ENCODE results near the gene TAPT1. TPM values are rescaled to one million over a fixed set of nuclear protein-coding genes. Genes with fewer than 3 reads are reported as not detected.

Gene TAPT1
- total and polyA plus RNA-seq, 2 donors (not counting 1 experiment from before 2014, with no cell fraction given) = 58.4 to 76.0 TPM

GRCh38 chr4:16118090-16118489, 108.2 kb downstream of the TAPT1 start:
- POLR2A ChIA-PET = no interaction called here

GRCh38 chr4:16117164-16117563, 109.1 kb downstream of the TAPT1 start:
- H3K4me3 ChIP-seq (ENCODE audit: control extremely low read depth in 1 of 5, extremely low read depth in 1 of 5, insufficient read depth in 1 of 5, low read depth in 2 of 5, low read length in 4 of 5) = no peak overlapping the region
- no peaks in the 10 kb centered on the region for H3K27me3 ChIP-seq (replicated peaks in 1 of 4; ENCODE audit: control extremely low read depth in 1 of 4, control insufficient read depth in 3 of 4, insufficient read depth in 4 of 4, low read length in 3 of 4)
- intact Hi-C loops (cut with micrococcal nuclease) = no loop called here
- ATAC-seq (ENCODE audit: low read depth) (no peak), DNase-seq (no peak)
- H3K4me2 ChIP-seq (replicated peaks; ENCODE audit: low read depth, low read length, poor library complexity, severe bottlenecking) = no peak overlapping the region
- WGBS (ENCODE audit: insufficient coverage) = 89% methylated on average over 3 of the region's 5 CpGs
- no peak overlapping the region for H3K9ac ChIP-seq (ENCODE audit: low read length)
- TF ChIP-seq EZH2 (IDR thresholded peaks at IDR 0.05; ENCODE audit: borderline replicate concordance, insufficient read depth, low read depth, low read length, poor library complexity, severe bottlenecking) (no peak), CTCF (IDR thresholded peaks at IDR 0.05) (no peak)
- Mint-ChIP-seq H3K27me3 (peaks cover 24% of the 10 kb centered on the region), H3K27ac (no peak overlapping the region), H3K4me3 (no peak overlapping the region), H3K9me3 (ENCODE audit: insufficient read depth) (no peaks in the 10 kb centered on the region), H3K4me1 (peaks cover 2% of the 10 kb centered on the region)
- no peaks in the 10 kb centered on the region for H3K36me3 ChIP-seq (replicated peaks in 1 of 2; ENCODE audit: control extremely low read depth in 1 of 2, control insufficient read depth in 1 of 2, extremely low read depth in 1 of 2, insufficient read depth in 2 of 2, low read length in 1 of 2)
- no peak overlapping the region for H2AFZ ChIP-seq (ENCODE audit: insufficient read depth, low read depth, low read length, poor library complexity, severe bottlenecking)
- no peak overlapping the region for H3K27ac ChIP-seq (ENCODE audit: low read length in 2 of 2)
- CTCF ChIA-PET = interaction anchor here (0.6 kb wide), 1 partner anchor 112 kb away, joined by 3 read pairs; no protein-coding TSS in a partner anchor
- peaks cover 0 to 2% of the 10 kb centered on the region in 2 donors for H3K4me1 ChIP-seq (ENCODE audit: control insufficient read depth in 2 of 2, insufficient read depth in 2 of 2, low read length in 2 of 2)
- no peaks in the 10 kb centered on the region for H4K20me1 ChIP-seq (ENCODE audit: control insufficient read depth, insufficient read depth, low read length, poor library complexity, severe bottlenecking)
- POLR2A ChIA-PET = no interaction called here
- H3K9me3 ChIP-seq (ENCODE audit: control extremely low read depth in 1 of 3, control insufficient read depth in 2 of 3, insufficient read depth in 1 of 3, low read length in 2 of 3) = peaks cover 0 to 6% (median 0%) of the 10 kb centered on the region in 3 donors
- H3K79me2 ChIP-seq (ENCODE audit: control insufficient read depth, insufficient read depth, low read length) = no peaks in the 10 kb centered on the region

More at GRCh38 chr4:16118090-16118489, 108.2 kb downstream of the TAPT1 start:
- Mint-ChIP-seq H3K27ac (no peak overlapping the region), H3K4me3 (no peak overlapping the region), H3K27me3 (peaks cover 19% of the 10 kb centered on the region), H3K4me1 (peaks cover 11% of the 10 kb centered on the region), H3K9me3 (ENCODE audit: insufficient read depth) (no peaks in the 10 kb centered on the region)
- Histone ChIP-seq H3K9ac (ENCODE audit: low read length) (no peak overlapping the region), H3K4me2 (replicated peaks; ENCODE audit: low read depth, low read length, poor library complexity, severe bottlenecking) (no peak overlapping the region), H4K20me1 (ENCODE audit: control insufficient read depth, insufficient read depth, low read length, poor library complexity, severe bottlenecking) (no peaks in the 10 kb centered on the region), H3K36me3 (replicated peaks in 1 of 2; ENCODE audit: control extremely low read depth in 1 of 2, control insufficient read depth in 1 of 2, extremely low read depth in 1 of 2, insufficient read depth in 2 of 2, low read length in 1 of 2) (no peaks in the 10 kb centered on the region), H3K27me3 (replicated peaks in 1 of 4; ENCODE audit: control extremely low read depth in 1 of 4, control insufficient read depth in 3 of 4, insufficient read depth in 4 of 4, low read length in 3 of 4) (no peaks in the 10 kb centered on the region), H2AFZ (ENCODE audit: insufficient read depth, low read depth, low read length, poor library complexity, severe bottlenecking) (no peak overlapping the region), H3K79me2 (ENCODE audit: control insufficient read depth, insufficient read depth, low read length) (no peaks in the 10 kb centered on the region), H3K9me3 (ENCODE audit: control extremely low read depth in 1 of 3, control insufficient read depth in 2 of 3, insufficient read depth in 1 of 3, low read length in 2 of 3) (peaks cover 0 to 6% (median 0%) of the 10 kb centered on the region in 3 donors), H3K4me1 (ENCODE audit: control insufficient read depth in 2 of 2, insufficient read depth in 2 of 2, low read length in 2 of 2) (peaks cover 9 to 11% of the 10 kb centered on the region in 2 donors), H3K27ac (ENCODE audit: low read length in 2 of 2) (no peak overlapping the region), H3K4me3 (ENCODE audit: control extremely low read depth in 1 of 5, extremely low read depth in 1 of 5, insufficient read depth in 1 of 5, low read depth in 2 of 5, low read length in 4 of 5) (no peak overlapping the region)
- WGBS (ENCODE audit: insufficient coverage) = no CpG with 5 or more reads among the region's 2 CpGs
- DNase-seq = no peak
- ATAC-seq (ENCODE audit: low read depth) = no peak
- intact Hi-C loops (cut with micrococcal nuclease) = no loop called here
- TF ChIP-seq CTCF (IDR thresholded peaks at IDR 0.05) (no peak), EZH2 (IDR thresholded peaks at IDR 0.05; ENCODE audit: borderline replicate concordance, insufficient read depth, low read depth, low read length, poor library complexity, severe bottlenecking) (no peak)
- CTCF ChIA-PET = interaction anchor here (0.6 kb wide), 1 partner anchor 853 kb away, joined by 3 read pairs; no protein-coding TSS in a partner anchor

Data from B cell (primary cell).